ENCODE results near the gene DLG2. TPM values are rescaled to one million over a fixed set of nuclear protein-coding genes. Genes with fewer than 3 reads are reported as not detected.

The DLG2 gene
- total RNA-seq, 2 donors from 2014 or later: 3.8 to 16.4 TPM

- no peaks in the 10 kb centered on the region for H3K36me3 ChIP-seq
- no peak for TF ChIP-seq CTCF (IDR thresholded peaks at IDR 0.05)
- H3K4me3 ChIP-seq: no peak overlapping the region
- no peak overlapping the region for H3K27ac ChIP-seq
- DNase-seq (ENCODE audit: low spot score) (no peak), ATAC-seq (ENCODE audit: insufficient number of reproducible peaks, low FRiP score, low read depth) (no peak)
- no peaks in the 10 kb centered on the region for H3K9me3 ChIP-seq
- H3K27me3 ChIP-seq (replicated peaks; ENCODE audit: insufficient read depth): no peaks in the 10 kb centered on the region
- H3K4me1 ChIP-seq (ENCODE audit: control insufficient read depth in 1 of 2, low read depth in 2 of 2): no peaks in the 10 kb centered on the region
Observed at GRCh38 chr11:84300092-84300491, 1327.1 kb downstream of the DLG2 start.

DNA sequence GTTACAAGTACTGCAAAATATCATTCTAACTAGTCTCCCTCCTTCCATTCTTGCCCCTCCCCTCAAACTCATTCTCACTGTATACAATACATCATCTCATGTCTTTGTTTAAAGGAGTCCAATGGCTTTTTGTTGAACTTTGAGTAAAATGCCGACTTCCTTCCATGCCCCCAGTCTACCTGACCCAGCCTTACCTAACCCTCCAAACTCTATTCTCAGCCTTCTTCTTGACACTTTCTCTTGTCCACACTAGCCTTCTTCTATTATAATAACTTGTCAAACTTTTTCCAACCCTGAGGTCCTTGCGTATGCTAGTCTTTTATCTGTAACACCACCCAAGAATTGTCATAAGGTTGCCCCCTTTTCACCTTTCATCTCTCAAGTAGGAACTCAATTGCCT is 1329.6 kb downstream of the DLG2 start:
- H3K27ac ChIP-seq: no peak overlapping the region
- H3K4me1 ChIP-seq (ENCODE audit: control insufficient read depth in 1 of 2, low read depth in 2 of 2): no peaks in the 10 kb centered on the region
- TF ChIP-seq CTCF (IDR thresholded peaks at IDR 0.05): no peak
- H3K36me3 ChIP-seq: no peaks in the 10 kb centered on the region
- DNase-seq (ENCODE audit: low spot score) (no peak), ATAC-seq (ENCODE audit: insufficient number of reproducible peaks, low FRiP score, low read depth) (no peak)
- no peak overlapping the region for H3K4me3 ChIP-seq
- H3K9me3 ChIP-seq: no peaks in the 10 kb centered on the region
- H3K27me3 ChIP-seq (replicated peaks; ENCODE audit: insufficient read depth): no peaks in the 10 kb centered on the region

DNA sequence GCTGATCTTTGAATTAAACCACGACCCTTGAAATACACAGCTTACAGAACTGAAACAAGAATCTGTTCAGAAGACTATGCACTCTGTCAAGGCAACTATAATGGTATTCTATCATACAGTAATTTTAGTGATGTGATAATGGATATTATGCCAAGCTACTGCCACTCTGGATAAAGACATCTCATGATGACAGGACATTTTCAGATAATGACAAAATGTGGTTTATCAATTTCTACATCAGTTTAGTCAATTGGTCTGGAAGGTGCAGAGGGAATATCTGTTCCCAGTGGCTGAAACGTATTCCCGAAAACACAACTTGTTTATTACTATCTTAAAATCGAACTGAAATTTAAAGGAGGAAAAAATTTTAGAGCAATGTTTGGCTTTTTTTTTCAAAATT is 1331.3 kb downstream of the DLG2 start:
- ATAC-seq (ENCODE audit: insufficient number of reproducible peaks, low FRiP score, low read depth): no peak
- Histone ChIP-seq H3K27ac (no peak overlapping the region), H3K4me1 (ENCODE audit: control insufficient read depth in 1 of 2, low read depth in 2 of 2) (no peaks in the 10 kb centered on the region), H3K27me3 (replicated peaks; ENCODE audit: insufficient read depth) (no peaks in the 10 kb centered on the region), H3K9me3 (no peaks in the 10 kb centered on the region), H3K36me3 (no peaks in the 10 kb centered on the region), H3K4me3 (no peak overlapping the region)
- DNase-seq (ENCODE audit: low spot score): no peak
- TF ChIP-seq CTCF (IDR thresholded peaks at IDR 0.05): no peak

DNA sequence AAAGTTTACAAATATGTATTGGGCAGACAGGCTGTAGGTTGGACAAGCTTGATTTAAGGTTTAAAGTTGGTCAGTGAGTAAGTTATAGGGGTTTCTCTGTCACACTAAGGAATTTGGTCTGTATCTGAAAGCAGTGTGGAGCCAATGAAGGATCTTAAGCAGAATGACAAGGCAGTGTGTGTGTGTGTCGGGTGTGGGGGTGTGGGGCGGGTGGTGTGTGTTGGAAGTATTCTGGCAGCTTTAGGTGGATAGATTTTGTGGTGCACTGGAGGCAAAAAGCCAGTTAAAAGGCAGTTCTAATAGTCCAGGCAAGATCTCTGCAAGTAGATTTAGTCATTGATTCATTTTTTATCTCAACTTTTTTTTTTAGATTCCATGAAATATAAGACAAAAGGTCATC is 1334.2 kb downstream of the DLG2 start:
- no peaks in the 10 kb centered on the region for H3K4me1 ChIP-seq (ENCODE audit: control insufficient read depth in 1 of 2, low read depth in 2 of 2)
- ATAC-seq (ENCODE audit: insufficient number of reproducible peaks, low FRiP score, low read depth) (no peak), DNase-seq (ENCODE audit: low spot score) (no peak)
- no peaks in the 10 kb centered on the region for H3K36me3 ChIP-seq
- no peaks in the 10 kb centered on the region for H3K9me3 ChIP-seq
- no peaks in the 10 kb centered on the region for H3K27me3 ChIP-seq (replicated peaks; ENCODE audit: insufficient read depth)
- H3K4me3 ChIP-seq: no peak overlapping the region
- H3K27ac ChIP-seq: no peak overlapping the region
- no peak for TF ChIP-seq CTCF (IDR thresholded peaks at IDR 0.05)

- DNase-seq (ENCODE audit: low spot score): no peak
- H3K27ac ChIP-seq: no peak overlapping the region
- no peak for TF ChIP-seq CTCF (IDR thresholded peaks at IDR 0.05)
- no peaks in the 10 kb centered on the region for H3K27me3 ChIP-seq (replicated peaks; ENCODE audit: insufficient read depth)
- H3K4me3 ChIP-seq: no peak overlapping the region
- no peaks in the 10 kb centered on the region for H3K4me1 ChIP-seq (ENCODE audit: control insufficient read depth in 1 of 2, low read depth in 2 of 2)
- no peak for ATAC-seq (ENCODE audit: insufficient number of reproducible peaks, low FRiP score, low read depth)
- H3K9me3 ChIP-seq: no peaks in the 10 kb centered on the region
- H3K36me3 ChIP-seq: no peaks in the 10 kb centered on the region
Observed at GRCh38 chr11:84292006-84292405, 1335.1 kb downstream of the DLG2 start.

Data from thoracic aorta (tissue), 2 donors.